ENCODE results near the gene LSM5.

LSM5 gene

GRCh38 chr7:32462977-32463376 is 27.2 kb downstream of the LSM5 start:
- no peak for TF ChIP-seq CTCF (IDR thresholded peaks at IDR 0.05; ENCODE audit: control insufficient read depth, insufficient read depth, low read depth, low read length, missing control alignments)
- no peak for DNase-seq (ENCODE audit: low read depth)

GRCh38 chr7:32462451-32462850 is 27.7 kb downstream of the LSM5 start:
- no peak for TF ChIP-seq CTCF (IDR thresholded peaks at IDR 0.05; ENCODE audit: control insufficient read depth, insufficient read depth, low read depth, low read length, missing control alignments)
- DNase-seq (ENCODE audit: low read depth) = no peak

More at GRCh38 chr7:32462977-32463376, 27.2 kb downstream of the LSM5 start:
- H3K4me3 ChIP-seq (ENCODE audit: control insufficient read depth, low read depth, low read length) = no peak overlapping the region

GRCh38 chr7:32461484-32461883 is 28.7 kb downstream of the LSM5 start:
- no peak for DNase-seq (ENCODE audit: low read depth)
- no peak overlapping the region for H3K4me3 ChIP-seq (ENCODE audit: control insufficient read depth, low read depth, low read length)
- TF ChIP-seq CTCF (IDR thresholded peaks at IDR 0.05; ENCODE audit: control insufficient read depth, insufficient read depth, low read depth, low read length, missing control alignments) = no peak

More at GRCh38 chr7:32462451-32462850, 27.7 kb downstream of the LSM5 start:
- H3K4me3 ChIP-seq (ENCODE audit: control insufficient read depth, low read depth, low read length) = no peak overlapping the region

- TF ChIP-seq CTCF (IDR thresholded peaks at IDR 0.05; ENCODE audit: control insufficient read depth, insufficient read depth, low read depth, low read length, missing control alignments) = no peak
- no peak overlapping the region for H3K4me3 ChIP-seq (ENCODE audit: control insufficient read depth, low read depth, low read length)
- DNase-seq (ENCODE audit: low read depth) = no peak
Measured at GRCh38 chr7:32459788-32460187, 30.4 kb downstream of the LSM5 start.

- DNase-seq (ENCODE audit: low read depth) = no peak
- H3K4me3 ChIP-seq (ENCODE audit: control insufficient read depth, low read depth, low read length) = no peak overlapping the region
- no peak for TF ChIP-seq CTCF (IDR thresholded peaks at IDR 0.05; ENCODE audit: control insufficient read depth, insufficient read depth, low read depth, low read length, missing control alignments)
Measured at GRCh38 chr7:32458025-32458424, 32.2 kb downstream of the LSM5 start.

GRCh38 chr7:32453341-32454011 is 36.7 kb downstream of the LSM5 start:
- DNase-seq (ENCODE audit: low read depth) = no peak
- no peak for TF ChIP-seq CTCF (IDR thresholded peaks at IDR 0.05; ENCODE audit: control insufficient read depth, insufficient read depth, low read depth, low read length, missing control alignments)
- H3K4me3 ChIP-seq (ENCODE audit: control insufficient read depth, low read depth, low read length) = no peak overlapping the region
